NB4 (cell line): ENCODE data around the gene PCOLCE2.
A peak's percentile ranks its signal among the peaks of the same experiment; 100 is the strongest.

Experiments used
- DNase-seq: peaks from one replicate; pipeline ENCODE4 v3.0.0; 2010; ENCODE audit warnings: low read depth
- H3K4me3 ChIP-seq: one replicate; pipeline ENCODE4 v1.5.1; 2011; ENCODE audit warnings: mild to moderate bottlenecking, low read depth, low read length, moderate library complexity
- CTCF ChIP-seq: IDR thresholded peaks from one replicate; pipeline ENCODE4 v1.5.1; 2012; ENCODE audit warnings: low read depth, low read length
- MAX ChIP-seq: IDR thresholded peaks from 2 replicates; pipeline ENCODE4 v1.6.1; 2011; ENCODE audit warnings: low read depth, low read length
- MYC ChIP-seq: IDR thresholded peaks from 2 replicates; pipeline ENCODE4 v1.6.1; 2011; ENCODE audit warnings: low read depth, low read length
- POLR2A ChIP-seq: IDR thresholded peaks from 2 replicates; pipeline ENCODE4 v1.6.1; 2011; ENCODE audit warnings: mild to moderate bottlenecking; ENCODE audit not compliant: insufficient read length; ENCODE audit errors: extremely low read depth

PCOLCE2 gene

GRCh38 chr3:142888481-142889211 lies at the start of gene PCOLCE2:
PCOLCE2 (minus strand) TSS chr3:142889083; CDS start chr3:142888896, 187 bp downstream.
- H3K4me3 ChIP-seq = peak within 1 kb of the TSS; percentile 63
- peak; percentile 74 for DNase-seq
- peak; percentile 72 for TF ChIP-seq MYC
- no peak for TF ChIP-seq POLR2A
- peak; percentile 84 for TF ChIP-seq MAX
- TF ChIP-seq CTCF = no peak

GRCh38 chr3:142935963-142936362 lies 47.1 kb upstream of the PCOLCE2 start:
- DNase-seq = no peak
- TF ChIP-seq POLR2A (no peak), MYC (no peak), CTCF (no peak), MAX (no peak)

GRCh38 chr3:142934887-142935269 lies 46.0 kb upstream of the PCOLCE2 start:
- TF ChIP-seq MAX = no peak
- TF ChIP-seq POLR2A = no peak
- TF ChIP-seq CTCF = no peak
- no peak for TF ChIP-seq MYC
- H3K4me3 ChIP-seq = no peak overlapping the region
- no peak for DNase-seq

More at GRCh38 chr3:142935963-142936362, 47.1 kb upstream of the PCOLCE2 start:
- H3K4me3 ChIP-seq = no peak overlapping the region

- no peak for DNase-seq
- H3K4me3 ChIP-seq = no peak overlapping the region
- TF ChIP-seq POLR2A = no peak
- no peak for TF ChIP-seq MYC
- TF ChIP-seq CTCF = no peak
- TF ChIP-seq MAX = no peak
Observed at GRCh38 chr3:142934128-142934886, 45.4 kb upstream of the PCOLCE2 start.

GRCh38 chr3:142931222-142931621 lies 42.3 kb upstream of the PCOLCE2 start:
- no peak overlapping the region for H3K4me3 ChIP-seq
- no peak for TF ChIP-seq POLR2A
- TF ChIP-seq MYC = no peak
- TF ChIP-seq MAX = no peak
- TF ChIP-seq CTCF = no peak
- DNase-seq = peak; percentile 12
